WTC11 (cell line): Measurements from ENCODE around the gene KRTAP12-4. TPM values are rescaled to one million over a fixed set of nuclear protein-coding genes. Genes with fewer than 3 reads are reported as not detected.

Experiments used
- ATAC-seq: fragments of 200-7000 bp; cut with Tn5 transposase; 2 replicates; pipeline ENCODE4 v1.10.0; 2021; ENCODE audit warnings: mild to moderate bottlenecking, moderate library complexity
- CTCF ChIA-PET: fragments of 300-600 bp; sonication (Branson Sonifier 250); formaldehyde crosslinking; loops from one replicate; lab custom pipeline; 2021; ENCODE audit warnings: antibody characterized with exemption; lab: Charles Lee
- POLR2A ChIA-PET: fragments of 350-600 bp; sonication (Branson Sonifier 250); formaldehyde crosslinking; loops from one replicate; lab custom pipeline; 2021; ENCODE audit warnings: antibody characterized with exemption; lab: Charles Lee
- DNase-seq: peaks from one replicate; pipeline ENCODE4 v3.0.0; 2021; ENCODE audit warnings: low spot score
- H3K27ac Mint-ChIP-seq: 2 replicates; pipeline ENCODE4 v1.8.0; 2021; ENCODE audit warnings: mixed read lengths
- H3K27me3 Mint-ChIP-seq: 2 replicates; pipeline ENCODE4 v1.8.0; 2021; ENCODE audit warnings: low read depth, mild to moderate bottlenecking, moderate library complexity, mixed read lengths
- H3K36me3 Mint-ChIP-seq: 2 replicates; pipeline ENCODE4 v1.8.0; 2021; ENCODE audit warnings: mixed read lengths
- H3K4me1 Mint-ChIP-seq: 2 replicates; pipeline ENCODE4 v1.8.0; 2022; ENCODE audit warnings: mixed read lengths
- H3K4me3 Mint-ChIP-seq: 2 replicates; pipeline ENCODE4 v1.8.0; 2021; ENCODE audit warnings: mild to moderate bottlenecking, moderate library complexity, mixed read lengths
- H3K9me3 Mint-ChIP-seq: 2 replicates; pipeline ENCODE4 v1.8.0; 2021; ENCODE audit warnings: mixed read lengths
- EMX1 ChIP-seq: fragments of 250-450 bp; sonication (Bioruptor Pico); IDR thresholded peaks from 2 replicates; pipeline ENCODE4 v1.8.0; 2021; ENCODE audit warnings: mild to moderate bottlenecking
- ETV6 ChIP-seq: sonication (generic); formaldehyde crosslinking; IDR thresholded peaks from 2 replicates; pipeline ENCODE4 v1.8.1; 2022; ENCODE audit warnings: mild to moderate bottlenecking, missing genetic modification reagents
- GRHL2 ChIP-seq: fragments of 250-450 bp; sonication (Bioruptor Pico); IDR thresholded peaks from 2 replicates; pipeline ENCODE4 v1.8.0; 2022; ENCODE audit warnings: mild to moderate bottlenecking, moderate library complexity; ENCODE audit not compliant: insufficient replicate concordance, severe bottlenecking
- GTF2I ChIP-seq: fragments of 250-450 bp; sonication (Bioruptor Pico); conservative IDR thresholded peaks from 2 replicates; pipeline ENCODE4 v1.4.0; 2021; ENCODE audit warnings: mild to moderate bottlenecking
- HMGA2 ChIP-seq: fragments of 250-450 bp; sonication (Bioruptor Pico); IDR thresholded peaks from 2 replicates; pipeline ENCODE4 v1.4.0; 2021; ENCODE audit warnings: mild to moderate bottlenecking, moderate library complexity
- IRF2 ChIP-seq: sonication (generic); formaldehyde crosslinking; IDR thresholded peaks from 2 replicates; pipeline ENCODE4 v1.8.0; 2022; ENCODE audit warnings: low read depth, missing genetic modification reagents, borderline replicate concordance
- JAZF1 ChIP-seq: fragments of 250-450 bp; sonication (Bioruptor Pico); IDR thresholded peaks from 2 replicates; pipeline ENCODE4 v1.9.0; 2021; ENCODE audit warnings: moderate library complexity, mild to moderate bottlenecking, inconsistent platforms
- KAT7 ChIP-seq: sonication (generic); formaldehyde crosslinking; IDR thresholded peaks from 2 replicates; pipeline ENCODE4 v1.8.1; 2023; ENCODE audit warnings: missing genetic modification reagents, mild to moderate bottlenecking, borderline replicate concordance
- MYBL2 ChIP-seq: sonication (generic); formaldehyde crosslinking; IDR thresholded peaks from 2 replicates; pipeline ENCODE4 v1.8.1; 2023; ENCODE audit warnings: mild to moderate bottlenecking, moderate library complexity, missing genetic modification reagents
- NFATC4 ChIP-seq: fragments of 250-450 bp; sonication (Bioruptor Pico); IDR thresholded peaks from 2 replicates; pipeline ENCODE4 v1.9.0; 2021; ENCODE audit warnings: mild to moderate bottlenecking
- NR2C2 ChIP-seq: sonication (generic); formaldehyde crosslinking; IDR thresholded peaks from 2 replicates; pipeline ENCODE4 v1.8.0; 2022; ENCODE audit warnings: mild to moderate bottlenecking, missing genetic modification reagents
- OVOL2 ChIP-seq: fragments of 250-450 bp; sonication (Bioruptor Pico); IDR thresholded peaks from 2 replicates; pipeline ENCODE4 v1.9.0; 2021; ENCODE audit warnings: mild to moderate bottlenecking, borderline replicate concordance
- PRRX2 ChIP-seq: fragments of 250-450 bp; sonication (Bioruptor Pico); IDR thresholded peaks from 2 replicates; pipeline ENCODE4 v1.8.0; 2021; ENCODE audit warnings: mild to moderate bottlenecking
- TEAD1 ChIP-seq: sonication (generic); formaldehyde crosslinking; IDR thresholded peaks from 2 replicates; pipeline ENCODE4 v1.8.0; 2022; ENCODE audit warnings: mild to moderate bottlenecking, missing genetic modification reagents
- TEAD4 ChIP-seq: sonication (generic); formaldehyde crosslinking; IDR thresholded peaks from 2 replicates; pipeline ENCODE4 v1.8.0; 2022; ENCODE audit warnings: mild to moderate bottlenecking, missing genetic modification reagents
- ZBTB21 ChIP-seq: sonication (generic); formaldehyde crosslinking; IDR thresholded peaks from 2 replicates; pipeline ENCODE4 v1.8.1; 2023; ENCODE audit warnings: mild to moderate bottlenecking, missing genetic modification reagents, borderline replicate concordance
- ZNF121 ChIP-seq: sonication (generic); formaldehyde crosslinking; IDR thresholded peaks from 2 replicates; pipeline ENCODE4 v1.8.0; 2023; ENCODE audit warnings: missing genetic modification reagents
- ZNF138 ChIP-seq: sonication (generic); formaldehyde crosslinking; conservative IDR thresholded peaks from 2 replicates; pipeline ENCODE4 v1.8.1; 2022; ENCODE audit warnings: mild to moderate bottlenecking, moderate library complexity, missing genetic modification reagents
- ZNF219 ChIP-seq: sonication (generic); formaldehyde crosslinking; IDR thresholded peaks from 2 replicates; pipeline ENCODE4 v1.8.0; 2023; ENCODE audit warnings: missing genetic modification reagents, mild to moderate bottlenecking, borderline replicate concordance
- ZNF671 ChIP-seq: fragments of 250-450 bp; sonication (Bioruptor Pico); IDR thresholded peaks from 2 replicates; pipeline ENCODE4 v1.8.0; 2021; ENCODE audit warnings: mild to moderate bottlenecking
- total RNA-seq: library from RNA; stranded (reverse); gene quantifications from 3 replicates; pipeline ENCODE4 v1.2.3, GENCODE V29; 2021
- TF ChIP-seq, protein P1 (sequence below): sonication (generic); formaldehyde crosslinking; conservative IDR thresholded peaks from 2 replicates; pipeline ENCODE4 v1.8.1; 2022; ENCODE audit warnings: mild to moderate bottlenecking, missing genetic modification reagents
- TF ChIP-seq, protein P2 (sequence below): fragments of 250-450 bp; sonication (Bioruptor Pico); IDR thresholded peaks from 2 replicates; pipeline ENCODE4 v1.9.0; 2021; ENCODE audit warnings: moderate library complexity, mild to moderate bottlenecking, inconsistent platforms, borderline replicate concordance
- TF ChIP-seq, protein P3 (sequence below): sonication (generic); formaldehyde crosslinking; IDR thresholded peaks from 2 replicates; pipeline ENCODE4 v1.8.0; 2022; ENCODE audit warnings: mild to moderate bottlenecking, missing genetic modification reagents
- TF ChIP-seq, protein P4 (sequence below): fragments of 250-450 bp; sonication (Bioruptor Pico); conservative IDR thresholded peaks from 2 replicates; pipeline ENCODE4 v1.9.0; 2021; ENCODE audit warnings: mild to moderate bottlenecking
- TF ChIP-seq, protein P5 (sequence below): sonication (generic); formaldehyde crosslinking; IDR thresholded peaks from 2 replicates; pipeline ENCODE4 v1.8.1; 2023; ENCODE audit warnings: mild to moderate bottlenecking, missing genetic modification reagents
- TF ChIP-seq, protein P6 (sequence below): sonication (generic); formaldehyde crosslinking; conservative IDR thresholded peaks from 2 replicates; pipeline ENCODE4 v1.8.1; 2023; ENCODE audit warnings: mild to moderate bottlenecking, low read depth, missing genetic modification reagents, moderate library complexity
- TF ChIP-seq, protein P7 (sequence below): sonication (generic); formaldehyde crosslinking; IDR thresholded peaks from 2 replicates; pipeline ENCODE4 v1.8.0; 2022; ENCODE audit warnings: mild to moderate bottlenecking, missing genetic modification reagents

The KRTAP12-4 gene
- total RNA-seq, 1 experiment from 2014 or later: not detected

DNA sequence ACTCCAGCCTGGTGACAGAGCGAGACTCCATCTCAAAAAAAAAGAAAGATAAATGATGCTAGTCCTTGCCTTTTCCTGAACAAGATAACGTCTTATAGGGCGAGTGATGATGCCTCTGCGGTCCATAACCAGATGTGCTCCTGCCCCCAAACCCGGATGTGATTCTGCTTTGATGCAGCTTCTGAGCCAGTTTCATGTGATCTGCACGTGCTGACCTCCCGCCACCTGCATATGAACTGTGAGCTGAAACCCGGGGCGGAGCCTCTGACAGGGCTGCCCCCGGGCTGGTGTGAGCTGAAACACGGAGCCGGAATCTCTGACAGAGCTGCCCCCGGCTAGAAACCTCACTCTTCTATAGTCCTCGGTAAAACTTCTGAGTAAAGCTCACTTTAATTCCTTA lies 1.3 kb downstream of the KRTAP12-4 start (continued):
- TF ChIP-seq, protein P1, sequence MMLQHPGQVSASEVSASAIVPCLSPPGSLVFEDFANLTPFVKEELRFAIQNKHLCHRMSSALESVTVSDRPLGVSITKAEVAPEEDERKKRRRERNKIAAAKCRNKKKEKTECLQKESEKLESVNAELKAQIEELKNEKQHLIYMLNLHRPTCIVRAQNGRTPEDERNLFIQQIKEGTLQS: no peak
- TF ChIP-seq GRHL2 (CRISPR knock-in tag): no peak
- TF ChIP-seq NR2C2 (CRISPR knock-in tag): no peak
- TF ChIP-seq, protein P2, sequence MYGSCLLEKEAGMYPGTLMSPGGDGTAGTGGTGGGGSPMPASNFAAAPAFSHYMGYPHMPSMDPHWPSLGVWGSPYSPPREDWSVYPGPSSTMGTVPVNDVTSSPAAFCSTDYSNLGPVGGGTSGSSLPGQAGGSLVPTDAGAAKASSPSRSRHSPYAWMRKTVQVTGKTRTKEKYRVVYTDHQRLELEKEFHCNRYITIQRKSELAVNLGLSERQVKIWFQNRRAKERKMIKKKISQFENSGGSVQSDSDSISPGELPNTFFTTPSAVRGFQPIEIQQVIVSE (CRISPR knock-in tag): no peak
- TF ChIP-seq ZNF138 (CRISPR knock-in tag): no peak
- no peak for TF ChIP-seq PRRX2
- TF ChIP-seq JAZF1 (CRISPR knock-in tag): no peak
- TF ChIP-seq ZNF671 (CRISPR knock-in tag): no peak

DNA sequence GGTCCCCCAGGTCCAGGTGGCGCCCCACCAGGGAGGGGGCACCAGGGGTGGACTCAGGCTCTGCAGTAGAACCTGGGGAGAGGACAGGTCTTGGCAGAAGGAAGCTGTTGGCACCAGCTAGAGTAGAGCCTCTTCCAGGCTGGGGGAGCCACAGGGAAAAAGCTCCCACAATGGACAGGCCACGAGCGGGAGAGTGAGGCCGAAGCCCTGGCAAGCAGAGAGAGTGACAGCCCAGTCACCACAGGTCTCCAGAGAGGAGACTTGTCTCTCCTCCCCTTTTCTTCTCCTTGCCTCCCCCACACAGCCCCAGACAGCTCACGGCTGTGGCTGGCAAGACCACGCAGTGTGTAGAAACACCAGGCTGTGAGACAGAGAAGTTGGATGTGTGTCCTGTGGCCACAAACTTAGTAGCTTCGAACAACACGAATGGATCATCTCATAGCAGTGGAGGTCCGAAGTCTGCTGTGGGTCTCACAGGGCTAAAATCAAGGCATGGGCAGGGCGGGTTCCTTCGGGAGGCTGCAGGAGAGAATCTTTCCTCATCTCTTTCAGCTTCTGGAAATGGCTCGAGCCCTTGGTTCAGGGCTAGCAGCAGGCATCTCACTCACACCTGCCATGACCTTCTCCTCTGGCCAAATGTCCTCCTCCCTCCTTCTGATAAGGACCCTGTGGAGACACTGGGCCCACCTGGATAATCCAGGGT lies 3.3 kb downstream of the KRTAP12-4 start:
- DNase-seq: no peak
- TF ChIP-seq, protein P3, sequence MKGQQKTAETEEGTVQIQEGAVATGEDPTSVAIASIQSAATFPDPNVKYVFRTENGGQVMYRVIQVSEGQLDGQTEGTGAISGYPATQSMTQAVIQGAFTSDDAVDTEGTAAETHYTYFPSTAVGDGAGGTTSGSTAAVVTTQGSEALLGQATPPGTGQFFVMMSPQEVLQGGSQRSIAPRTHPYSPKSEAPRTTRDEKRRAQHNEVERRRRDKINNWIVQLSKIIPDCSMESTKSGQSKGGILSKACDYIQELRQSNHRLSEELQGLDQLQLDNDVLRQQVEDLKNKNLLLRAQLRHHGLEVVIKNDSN: no peak
- TF ChIP-seq, protein P4, sequence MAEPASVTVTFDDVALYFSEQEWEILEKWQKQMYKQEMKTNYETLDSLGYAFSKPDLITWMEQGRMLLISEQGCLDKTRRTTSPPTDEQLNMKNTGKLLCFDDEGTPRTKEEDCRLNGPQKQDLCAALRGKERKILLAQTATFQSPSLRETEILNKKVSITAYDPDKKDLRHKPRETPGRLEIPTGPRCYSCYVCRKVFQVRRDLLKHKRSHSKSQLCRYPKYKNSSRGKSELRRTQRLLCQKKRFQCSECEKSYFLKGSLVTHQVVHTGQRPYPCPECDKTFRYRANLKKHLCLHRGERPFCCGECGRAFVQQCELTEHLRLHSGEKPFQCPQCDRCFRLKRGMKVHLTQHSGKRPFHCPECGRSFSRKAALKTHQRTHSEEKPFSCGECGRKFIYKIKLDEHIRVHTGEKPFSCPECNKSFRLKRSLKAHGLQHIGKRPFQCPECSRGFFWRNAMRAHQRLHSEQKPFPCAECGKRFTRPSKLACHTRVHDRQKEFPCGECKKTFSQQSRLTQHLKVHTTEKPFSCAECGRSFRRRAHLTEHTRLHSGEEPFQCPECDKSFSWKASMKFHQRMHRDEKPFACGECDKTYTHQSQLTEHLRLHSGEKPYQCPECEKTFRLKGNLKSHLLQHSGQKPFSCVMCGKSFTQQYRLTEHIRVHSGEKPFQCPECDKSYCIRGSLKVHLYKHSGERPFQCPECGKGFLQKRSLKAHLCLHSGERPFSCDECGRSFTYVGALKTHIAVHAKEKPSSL (CRISPR knock-in tag): no peak
- TF ChIP-seq EMX1: no peak
- TF ChIP-seq ZNF219 (CRISPR knock-in tag): no peak
- TF ChIP-seq ZBTB21 (CRISPR knock-in tag): no peak
- TF ChIP-seq, protein P5, sequence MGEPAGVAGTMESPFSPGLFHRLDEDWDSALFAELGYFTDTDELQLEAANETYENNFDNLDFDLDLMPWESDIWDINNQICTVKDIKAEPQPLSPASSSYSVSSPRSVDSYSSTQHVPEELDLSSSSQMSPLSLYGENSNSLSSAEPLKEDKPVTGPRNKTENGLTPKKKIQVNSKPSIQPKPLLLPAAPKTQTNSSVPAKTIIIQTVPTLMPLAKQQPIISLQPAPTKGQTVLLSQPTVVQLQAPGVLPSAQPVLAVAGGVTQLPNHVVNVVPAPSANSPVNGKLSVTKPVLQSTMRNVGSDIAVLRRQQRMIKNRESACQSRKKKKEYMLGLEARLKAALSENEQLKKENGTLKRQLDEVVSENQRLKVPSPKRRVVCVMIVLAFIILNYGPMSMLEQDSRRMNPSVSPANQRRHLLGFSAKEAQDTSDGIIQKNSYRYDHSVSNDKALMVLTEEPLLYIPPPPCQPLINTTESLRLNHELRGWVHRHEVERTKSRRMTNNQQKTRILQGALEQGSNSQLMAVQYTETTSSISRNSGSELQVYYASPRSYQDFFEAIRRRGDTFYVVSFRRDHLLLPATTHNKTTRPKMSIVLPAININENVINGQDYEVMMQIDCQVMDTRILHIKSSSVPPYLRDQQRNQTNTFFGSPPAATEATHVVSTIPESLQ (CRISPR knock-in tag): no peak
- TF ChIP-seq, protein P6, sequence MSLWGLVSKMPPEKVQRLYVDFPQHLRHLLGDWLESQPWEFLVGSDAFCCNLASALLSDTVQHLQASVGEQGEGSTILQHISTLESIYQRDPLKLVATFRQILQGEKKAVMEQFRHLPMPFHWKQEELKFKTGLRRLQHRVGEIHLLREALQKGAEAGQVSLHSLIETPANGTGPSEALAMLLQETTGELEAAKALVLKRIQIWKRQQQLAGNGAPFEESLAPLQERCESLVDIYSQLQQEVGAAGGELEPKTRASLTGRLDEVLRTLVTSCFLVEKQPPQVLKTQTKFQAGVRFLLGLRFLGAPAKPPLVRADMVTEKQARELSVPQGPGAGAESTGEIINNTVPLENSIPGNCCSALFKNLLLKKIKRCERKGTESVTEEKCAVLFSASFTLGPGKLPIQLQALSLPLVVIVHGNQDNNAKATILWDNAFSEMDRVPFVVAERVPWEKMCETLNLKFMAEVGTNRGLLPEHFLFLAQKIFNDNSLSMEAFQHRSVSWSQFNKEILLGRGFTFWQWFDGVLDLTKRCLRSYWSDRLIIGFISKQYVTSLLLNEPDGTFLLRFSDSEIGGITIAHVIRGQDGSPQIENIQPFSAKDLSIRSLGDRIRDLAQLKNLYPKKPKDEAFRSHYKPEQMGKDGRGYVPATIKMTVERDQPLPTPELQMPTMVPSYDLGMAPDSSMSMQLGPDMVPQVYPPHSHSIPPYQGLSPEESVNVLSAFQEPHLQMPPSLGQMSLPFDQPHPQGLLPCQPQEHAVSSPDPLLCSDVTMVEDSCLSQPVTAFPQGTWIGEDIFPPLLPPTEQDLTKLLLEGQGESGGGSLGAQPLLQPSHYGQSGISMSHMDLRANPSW (CRISPR knock-in tag): no peak
- no peak for TF ChIP-seq TEAD4 (CRISPR knock-in tag)
- TF ChIP-seq GTF2I: no peak
- no peak for TF ChIP-seq HMGA2 (CRISPR knock-in tag)
- TF ChIP-seq NFATC4 (CRISPR knock-in tag): no peak
- TF ChIP-seq ETV6 (CRISPR knock-in tag): no peak
- no peak for TF ChIP-seq ZNF121 (CRISPR knock-in tag)
- TF ChIP-seq, protein P7, sequence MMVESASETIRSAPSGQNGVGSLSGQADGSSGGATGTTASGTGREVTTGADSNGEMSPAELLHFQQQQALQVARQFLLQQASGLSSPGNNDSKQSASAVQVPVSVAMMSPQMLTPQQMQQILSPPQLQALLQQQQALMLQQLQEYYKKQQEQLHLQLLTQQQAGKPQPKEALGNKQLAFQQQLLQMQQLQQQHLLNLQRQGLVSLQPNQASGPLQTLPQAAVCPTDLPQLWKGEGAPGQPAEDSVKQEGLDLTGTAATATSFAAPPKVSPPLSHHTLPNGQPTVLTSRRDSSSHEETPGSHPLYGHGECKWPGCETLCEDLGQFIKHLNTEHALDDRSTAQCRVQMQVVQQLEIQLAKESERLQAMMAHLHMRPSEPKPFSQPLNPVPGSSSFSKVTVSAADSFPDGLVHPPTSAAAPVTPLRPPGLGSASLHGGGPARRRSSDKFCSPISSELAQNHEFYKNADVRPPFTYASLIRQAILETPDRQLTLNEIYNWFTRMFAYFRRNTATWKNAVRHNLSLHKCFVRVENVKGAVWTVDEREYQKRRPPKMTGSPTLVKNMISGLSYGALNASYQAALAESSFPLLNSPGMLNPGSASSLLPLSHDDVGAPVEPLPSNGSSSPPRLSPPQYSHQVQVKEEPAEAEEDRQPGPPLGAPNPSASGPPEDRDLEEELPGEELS (CRISPR knock-in tag): no peak
- TF ChIP-seq TEAD1 (CRISPR knock-in tag): no peak
- no peak for TF ChIP-seq ZNF138 (CRISPR knock-in tag)
- TF ChIP-seq OVOL2 (CRISPR knock-in tag): no peak
- no peak for TF ChIP-seq IRF2 (CRISPR knock-in tag)
- no peak for TF ChIP-seq MYBL2 (CRISPR knock-in tag)
- no peak for TF ChIP-seq KAT7
- ATAC-seq: no peak
- Mint-ChIP-seq H3K27ac (no peak overlapping the region), H3K4me1 (peaks cover 10% of the 10 kb centered on the region), H3K27me3 (peaks cover 6% of the 10 kb centered on the region), H3K36me3 (peaks cover 10% of the 10 kb centered on the region), H3K9me3 (peaks cover 11% of the 10 kb centered on the region), H3K4me3 (no peak overlapping the region)
- ChIA-PET POLR2A (no interaction called here), CTCF (no interaction called here)
